Activated CD8-positive, alpha-beta memory T cell treated with anti-CD3 and anti-CD28 coated beads, Interleukin-2, amount 50 U/mL, for 1 hour (primary cell): ENCODE measurements around the gene ENPP1.
"Not testable (repeated sequence)": the region's sequence is repeated elsewhere in the genome, so short reads cannot be mapped to it uniquely, and the experiment has no call there.

Experiments used
- DNase-seq: peaks from one replicate; pipeline ENCODE4 v3.0.0-alpha.2; 2020; ENCODE audit errors: extremely low read depth

The ENPP1 gene

DNA sequence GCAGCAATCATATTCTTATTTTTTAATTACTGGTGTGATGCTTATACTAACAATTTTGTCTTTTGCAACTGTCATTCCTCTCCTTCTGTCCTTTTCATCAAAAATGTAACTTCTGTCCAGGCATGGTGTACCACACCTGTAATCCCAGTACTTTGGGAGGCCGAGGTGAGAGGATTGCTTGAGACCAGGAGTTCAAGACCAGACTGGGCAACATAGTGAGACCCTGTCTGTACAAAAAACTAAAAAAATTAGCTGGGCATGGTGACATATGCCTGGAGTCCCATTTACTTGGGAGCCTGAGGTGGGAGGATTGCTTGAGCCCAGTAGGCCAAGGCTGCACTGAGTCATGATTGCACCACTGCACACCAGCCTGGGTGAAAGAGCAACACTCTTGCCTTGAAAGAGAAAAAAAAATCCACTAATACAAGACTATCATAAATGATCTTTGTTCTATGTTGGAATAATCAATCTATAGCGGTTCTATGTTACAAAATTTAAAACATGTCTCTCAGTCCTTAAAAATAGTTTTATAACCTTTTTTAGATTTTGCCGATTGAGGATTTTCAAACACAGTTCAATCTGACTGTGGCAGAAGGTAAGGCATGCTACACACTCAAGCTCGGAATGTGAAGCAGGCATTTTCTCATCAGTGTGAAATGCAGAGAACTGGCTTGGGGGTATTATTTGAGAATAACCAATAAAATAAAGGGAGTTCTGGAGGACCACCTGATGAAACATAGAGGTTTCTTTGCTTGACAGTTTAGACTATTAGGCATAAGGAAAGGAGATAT is 70.4 kb downstream of the ENPP1 start:
- no peak for DNase-seq

- no peak for DNase-seq
Measured at GRCh38 chr6:131883016-131883415, 75.2 kb downstream of the ENPP1 start.

DNA sequence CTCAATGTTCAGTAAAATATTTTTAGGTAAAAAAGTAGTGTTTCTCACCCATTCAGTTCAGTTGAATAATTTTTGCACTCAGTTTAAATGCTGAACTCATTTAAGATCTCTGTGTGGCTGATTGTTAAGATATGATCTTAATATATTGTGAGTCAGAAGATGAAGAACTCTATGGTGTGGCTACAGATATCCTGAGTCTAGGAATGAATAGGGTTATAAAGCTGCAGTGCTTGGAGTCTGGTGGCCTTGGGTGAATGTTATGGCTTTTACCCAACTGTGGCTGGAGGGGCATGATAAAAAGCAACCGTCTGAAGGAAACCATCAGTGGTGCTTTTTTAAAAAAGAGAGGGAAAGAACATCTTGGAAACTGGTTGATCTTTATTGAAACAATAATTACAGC is 77.4 kb downstream of the ENPP1 start:
- DNase-seq: no peak

DNA sequence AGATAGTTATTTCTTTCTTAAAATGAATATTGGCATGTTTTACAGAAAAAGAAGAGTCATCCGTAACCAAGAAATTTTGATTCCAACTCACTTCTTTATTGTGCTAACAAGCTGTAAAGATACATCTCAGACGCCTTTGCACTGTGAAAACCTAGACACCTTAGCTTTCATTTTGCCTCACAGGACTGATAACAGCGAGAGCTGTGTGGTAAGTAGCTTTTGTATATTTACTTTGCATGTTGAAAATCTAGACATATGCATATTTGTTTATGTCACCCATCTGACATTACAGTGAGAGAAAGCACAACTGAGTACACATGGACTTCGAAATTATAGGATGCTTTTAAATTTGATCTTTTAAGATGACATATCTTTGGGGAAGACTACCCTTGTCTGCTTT is 78.7 kb downstream of the ENPP1 start:
- no peak for DNase-seq

- DNase-seq: no peak
Measured at GRCh38 chr6:131890091-131890490, 82.3 kb downstream of the ENPP1 start.

- no peak for DNase-seq
Measured at GRCh38 chr6:131893198-131893597, 85.4 kb downstream of the ENPP1 start.

GRCh38 chr6:131894493-131895424 is 86.9 kb downstream of the ENPP1 start:
- DNase-seq: no peak

DNA sequence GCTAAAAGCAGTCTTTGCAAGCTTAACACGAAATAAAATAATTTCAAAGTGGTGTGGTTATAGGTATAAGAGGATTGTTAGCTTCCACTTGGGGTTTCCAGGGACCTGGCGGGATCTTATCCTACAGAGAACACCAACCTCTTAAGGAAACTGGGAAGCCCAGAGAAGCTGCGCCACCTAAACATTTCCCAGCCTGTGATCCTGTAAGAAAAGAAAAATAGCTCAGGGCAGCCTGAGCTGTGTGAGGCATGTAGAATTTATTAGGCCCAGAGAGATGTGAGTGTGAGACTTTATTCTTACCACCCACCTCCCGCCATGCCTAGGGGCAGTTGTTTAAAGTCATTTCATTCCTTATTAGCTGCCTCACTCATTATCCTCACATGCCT is 89.2 kb downstream of the ENPP1 start:
- DNase-seq: no peak

DNA sequence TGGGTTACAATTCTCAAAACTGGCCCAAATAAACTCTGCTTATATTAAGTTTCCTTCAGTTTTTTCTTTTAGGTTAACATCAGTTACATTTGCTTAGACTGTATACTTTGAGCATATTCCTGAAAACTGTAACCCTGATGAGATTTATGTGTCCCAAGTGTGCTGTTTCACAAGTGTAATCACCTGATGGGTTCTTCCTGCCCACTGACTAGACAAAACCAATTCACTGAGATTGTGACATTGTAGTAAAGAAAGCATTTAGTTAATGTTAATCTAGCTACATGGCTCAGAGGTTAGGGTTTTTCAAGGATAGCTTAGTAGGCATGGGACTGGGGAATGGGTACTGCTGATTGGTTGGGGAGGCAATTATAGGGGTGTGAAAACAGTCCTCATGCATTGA is 89.8 kb downstream of the ENPP1 start:
- DNase-seq: no peak

GRCh38 chr6:131898718-131899117 is 90.9 kb downstream of the ENPP1 start:
- DNase-seq: no peak

DNA sequence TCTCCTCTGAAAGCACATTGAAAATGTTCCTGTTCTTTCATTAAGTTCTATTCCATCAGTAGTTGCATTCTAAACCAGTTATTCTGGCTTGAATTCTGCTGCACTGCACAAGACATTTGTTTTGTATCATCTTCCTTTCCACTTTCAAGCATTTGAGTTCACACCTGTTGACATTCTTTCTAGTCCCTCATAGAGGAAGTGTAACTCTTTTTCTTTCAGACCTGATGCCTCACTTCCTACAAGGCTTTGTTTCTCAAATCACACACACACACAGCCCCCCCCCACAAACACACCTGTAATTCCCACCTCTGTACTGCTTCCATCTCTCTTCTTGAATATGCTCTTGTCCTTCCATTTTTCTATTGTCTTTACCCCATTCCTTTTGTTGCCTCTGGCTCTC is 92.4 kb downstream of the ENPP1 start:
- no peak for DNase-seq

GRCh38 chr6:131901326-131901873 is 93.6 kb downstream of the ENPP1 start:
- not testable (repeated sequence) for DNase-seq

DNA sequence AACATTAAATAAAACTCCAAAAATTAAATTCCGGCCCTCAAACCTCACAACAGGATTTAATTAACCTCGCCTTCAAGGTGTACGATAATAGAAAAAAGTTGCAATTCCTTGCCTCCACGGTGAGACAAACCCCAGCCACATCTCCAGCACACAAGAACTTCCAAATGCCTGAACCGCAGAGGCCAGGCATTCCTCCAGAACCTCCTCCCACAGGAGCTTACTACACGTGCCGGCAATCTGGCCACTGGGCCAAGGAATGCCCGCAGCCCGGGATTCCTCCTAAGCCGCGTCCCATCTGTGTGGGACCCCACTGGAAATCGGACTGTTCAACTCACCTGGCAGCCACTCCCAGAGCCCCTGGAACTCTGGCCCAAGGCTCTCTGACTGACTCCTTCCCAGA is 95.9 kb downstream of the ENPP1 start:
- DNase-seq: not testable (repeated sequence)

GRCh38 chr6:131908787-131909186 is 101.0 kb downstream of the ENPP1 start:
- DNase-seq: not testable (repeated sequence)

GRCh38 chr6:131909408-131910218 is 101.8 kb downstream of the ENPP1 start:
- peak; percentile 22 for DNase-seq

DNA sequence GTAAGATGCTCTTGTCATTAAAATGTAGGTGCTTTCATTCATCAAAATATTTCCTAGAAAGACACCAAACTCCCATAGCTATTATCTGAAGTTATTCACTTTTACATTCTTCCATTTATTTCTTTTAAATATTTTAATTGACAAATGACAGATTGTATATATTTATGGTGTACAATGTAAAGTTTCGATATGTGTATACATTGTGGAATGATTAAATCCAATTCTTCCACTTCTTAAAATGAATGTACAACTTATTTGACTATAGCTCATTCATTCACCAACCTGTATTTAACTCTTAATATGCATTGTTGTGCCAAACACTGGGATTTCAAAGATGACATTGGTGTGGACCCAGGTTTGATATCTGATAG is 102.4 kb downstream of the ENPP1 start:
- DNase-seq: no peak

DNA sequence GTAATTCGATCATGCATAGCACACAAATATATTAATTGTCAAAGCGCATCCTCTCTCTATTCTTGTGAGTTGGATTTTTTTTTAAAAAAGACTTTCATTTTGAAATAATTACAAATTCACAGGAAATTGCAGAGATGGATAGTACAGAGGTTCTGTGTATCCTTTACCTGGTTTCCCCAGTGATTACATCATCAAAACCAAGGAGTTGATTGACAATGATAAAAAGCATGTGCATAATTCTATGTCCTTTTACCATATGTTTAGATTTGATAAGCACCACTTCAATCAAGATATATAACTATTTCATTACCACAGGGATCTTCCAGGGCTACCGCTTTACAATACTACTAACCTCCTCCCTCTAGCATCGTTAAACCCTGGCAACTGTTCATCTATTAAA is 103.1 kb downstream of the ENPP1 start:
- no peak for DNase-seq

- no peak for DNase-seq
Measured at GRCh38 chr6:131911951-131912350, 104.1 kb downstream of the ENPP1 start.

DNA sequence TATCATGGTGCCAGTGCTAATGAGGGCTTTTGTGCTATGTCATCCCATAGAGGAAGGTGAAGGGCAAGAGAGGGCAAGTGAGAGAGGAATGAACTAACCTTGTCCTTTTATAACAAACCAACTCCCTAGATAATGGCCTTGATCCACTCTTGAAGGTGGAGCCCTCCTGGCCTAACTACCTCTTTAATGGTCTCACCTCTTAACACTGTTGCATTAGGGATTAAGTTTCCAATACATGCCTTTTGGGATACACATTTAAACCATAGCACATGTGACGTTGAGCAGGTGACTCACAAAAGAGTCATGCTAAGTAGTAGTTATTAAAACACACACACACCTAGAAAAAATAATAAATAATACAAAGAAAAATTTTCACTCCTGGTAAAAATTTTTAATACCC is 106.4 kb downstream of the ENPP1 start:
- DNase-seq: no peak

DNA sequence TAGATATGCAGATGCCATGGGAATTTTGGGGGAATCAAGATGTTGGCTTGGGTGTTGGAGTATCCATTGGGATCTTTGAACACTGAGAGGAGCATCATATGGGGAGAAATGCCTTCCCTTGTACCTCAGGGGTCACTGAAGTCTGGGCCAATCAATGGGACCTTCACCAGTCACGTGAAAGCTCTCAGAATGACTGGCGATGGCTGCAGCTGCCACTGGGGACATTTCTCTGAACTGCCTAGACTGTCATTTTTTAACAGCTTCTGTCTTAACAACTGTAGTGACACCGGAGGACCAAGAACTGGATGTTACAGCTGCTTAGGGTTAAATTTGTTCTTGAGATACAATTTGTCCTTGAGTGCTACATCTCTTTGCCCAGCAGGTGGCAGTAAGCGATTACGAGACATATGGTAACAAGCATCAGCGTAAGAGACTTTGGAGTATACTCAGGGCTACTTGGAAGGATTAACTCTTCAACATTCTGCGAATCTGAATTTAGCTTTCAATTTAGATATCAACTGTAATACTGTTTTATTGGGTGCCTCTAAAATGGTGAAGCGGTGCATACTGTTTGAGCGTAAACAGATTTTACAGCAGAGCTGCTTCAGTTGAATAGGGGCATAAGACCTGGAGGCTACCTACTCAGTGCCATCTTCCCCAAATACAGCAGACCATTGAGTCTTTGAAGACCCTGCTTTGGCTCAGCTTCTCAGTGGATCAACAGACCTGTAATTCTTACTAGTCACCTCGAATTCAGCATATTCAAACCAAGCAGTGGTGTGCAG is 107.3 kb downstream of the ENPP1 start:
- no peak for DNase-seq
